ENCODE results near the gene PEPD.

Gene PEPD

DNA sequence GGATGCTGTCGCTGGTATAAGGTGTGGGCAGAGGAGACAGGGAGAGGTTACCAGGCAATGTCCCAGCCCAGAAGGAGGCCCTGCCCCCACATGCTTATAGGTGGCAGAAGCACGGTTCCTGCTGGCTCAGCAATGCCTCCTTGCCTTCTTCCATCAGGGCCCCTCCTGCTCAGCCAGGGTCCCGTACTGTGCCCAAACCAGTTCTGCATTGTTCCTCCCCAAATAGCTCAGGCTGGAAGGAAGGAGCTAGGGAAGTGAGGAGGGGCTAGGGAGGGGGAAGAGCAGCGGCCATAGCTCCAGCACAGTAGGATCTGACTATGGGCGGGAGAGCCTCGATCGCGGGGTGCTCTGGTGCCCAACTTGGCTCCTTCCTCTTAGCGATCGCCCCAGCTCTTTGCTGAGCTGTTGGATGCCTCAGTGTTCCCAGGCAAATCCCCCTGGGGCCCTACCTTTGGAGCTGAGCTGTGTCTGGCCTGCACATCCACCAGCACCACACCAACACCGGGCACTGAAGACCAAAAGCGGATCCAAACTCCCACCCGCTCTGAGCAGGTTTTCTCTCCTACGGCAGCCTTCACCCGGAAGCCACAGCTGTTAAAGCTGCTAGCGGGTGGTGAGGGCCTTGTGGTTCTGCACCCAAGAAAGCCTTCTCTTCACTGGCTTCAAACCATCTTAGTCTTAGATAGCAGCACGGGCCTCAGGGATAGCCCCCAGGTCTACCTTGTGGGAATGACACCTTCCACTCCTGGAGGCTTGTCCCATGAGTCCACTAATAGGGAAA lies 32.1 kb upstream of the PEPD start:
- H3K9me3 Mint-ChIP-seq, result peaks cover 4% of the 10 kb centered on the region
- no peak overlapping the region for H3K27ac Mint-ChIP-seq
- no peaks in the 10 kb centered on the region for H3K36me3 Mint-ChIP-seq
- ATAC-seq, result no peak
- H3K27me3 Mint-ChIP-seq, result peaks cover 18% of the 10 kb centered on the region
- H3K4me3 Mint-ChIP-seq, result no peak overlapping the region
- no peaks in the 10 kb centered on the region for H3K4me1 Mint-ChIP-seq

DNA sequence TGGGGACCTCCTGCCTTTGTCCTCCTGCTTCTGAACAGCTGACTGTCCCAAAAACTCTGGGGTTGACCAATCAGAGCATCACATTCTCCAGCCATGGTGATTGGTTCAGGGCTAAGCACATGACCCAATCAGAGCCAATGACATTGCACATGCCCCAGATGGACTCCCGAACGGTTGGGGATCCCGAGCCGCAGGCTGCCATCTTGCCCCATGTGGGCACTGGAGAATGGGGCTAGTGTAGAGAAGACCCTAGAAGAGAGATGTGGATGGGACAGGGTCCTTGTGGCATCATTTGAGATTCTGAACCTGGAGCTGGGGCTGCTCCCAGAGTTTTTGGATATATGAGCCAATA lies 31.3 kb upstream of the PEPD start:
- H3K9me3 Mint-ChIP-seq, result peaks cover 4% of the 10 kb centered on the region
- peaks cover 18% of the 10 kb centered on the region for H3K27me3 Mint-ChIP-seq
- H3K27ac Mint-ChIP-seq, result no peak overlapping the region
- no peak overlapping the region for H3K4me3 Mint-ChIP-seq
- H3K36me3 Mint-ChIP-seq, result no peaks in the 10 kb centered on the region
- no peak for ATAC-seq
- no peaks in the 10 kb centered on the region for H3K4me1 Mint-ChIP-seq

GRCh38 chr19:33552191-33552927 lies 30.8 kb upstream of the PEPD start:
- ATAC-seq, result no peak
- no peak overlapping the region for H3K4me3 Mint-ChIP-seq
- no peaks in the 10 kb centered on the region for H3K36me3 Mint-ChIP-seq

DNA sequence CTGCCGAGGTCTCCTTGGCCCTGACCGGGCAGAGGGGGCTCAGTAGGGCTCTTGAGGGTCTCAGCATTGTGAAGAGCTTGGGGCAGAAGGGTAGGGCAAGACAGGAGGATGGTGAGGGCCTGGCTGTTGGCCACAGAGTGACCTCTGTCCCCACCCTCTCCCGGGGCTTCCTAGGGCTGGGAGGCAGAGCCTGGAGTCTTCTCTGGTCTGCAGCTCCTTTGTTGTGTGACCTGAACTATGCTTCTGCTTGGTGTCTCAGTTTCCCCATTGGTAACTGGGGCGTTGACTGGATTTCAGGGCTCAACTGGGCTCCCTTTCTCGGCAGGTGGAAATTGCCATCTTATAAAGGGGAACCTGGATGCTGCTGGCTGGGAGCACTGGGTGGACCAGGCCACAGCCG lies 30.1 kb upstream of the PEPD start:
- no peak overlapping the region for H3K4me3 Mint-ChIP-seq
- H3K27me3 Mint-ChIP-seq, result peaks cover 26% of the 10 kb centered on the region
- ATAC-seq, result no peak
- no peaks in the 10 kb centered on the region for H3K36me3 Mint-ChIP-seq
- H3K9me3 Mint-ChIP-seq, result peaks cover 4% of the 10 kb centered on the region
- H3K27ac Mint-ChIP-seq, result no peak overlapping the region
- no peaks in the 10 kb centered on the region for H3K4me1 Mint-ChIP-seq

More at GRCh38 chr19:33552191-33552927, 30.8 kb upstream of the PEPD start:
- H3K27me3 Mint-ChIP-seq, result peaks cover 19% of the 10 kb centered on the region
- no peak overlapping the region for H3K27ac Mint-ChIP-seq
- no peaks in the 10 kb centered on the region for H3K4me1 Mint-ChIP-seq
- peaks cover 4% of the 10 kb centered on the region for H3K9me3 Mint-ChIP-seq

- Mint-ChIP-seq H3K27me3 (peaks cover 29% of the 10 kb centered on the region), H3K27ac (no peak overlapping the region), H3K9me3 (peaks cover 4% of the 10 kb centered on the region), H3K36me3 (no peaks in the 10 kb centered on the region), H3K4me3 (no peak overlapping the region), H3K4me1 (no peaks in the 10 kb centered on the region)
- no peak for ATAC-seq
Observed at GRCh38 chr19:33550768-33551167, 29.2 kb upstream of the PEPD start.

DNA sequence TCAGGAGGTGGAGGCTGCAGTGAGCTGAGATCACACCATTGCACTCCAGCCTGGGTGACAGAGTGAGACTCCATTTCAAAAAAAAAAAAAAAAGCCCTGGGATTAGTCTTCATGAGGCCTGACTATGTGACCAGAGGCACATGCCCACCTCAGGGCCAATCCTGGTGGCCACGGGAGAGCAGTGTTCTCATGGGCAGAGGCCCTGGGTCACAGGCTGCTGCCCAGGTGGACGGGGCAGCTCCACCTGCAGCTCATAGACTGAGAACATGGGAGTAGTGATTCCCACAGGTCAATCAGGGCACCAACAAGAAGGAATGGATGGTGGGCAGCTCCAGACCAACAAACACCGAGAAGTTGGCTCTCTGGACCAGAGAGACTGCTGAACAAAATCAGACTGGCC lies 26.1 kb upstream of the PEPD start:
- H3K27me3 Mint-ChIP-seq, result peaks cover 43% of the 10 kb centered on the region
- peaks cover 3% of the 10 kb centered on the region for H3K9me3 Mint-ChIP-seq
- ATAC-seq, result no peak
- H3K4me3 Mint-ChIP-seq, result no peak overlapping the region
- H3K36me3 Mint-ChIP-seq, result no peaks in the 10 kb centered on the region
- no peaks in the 10 kb centered on the region for H3K4me1 Mint-ChIP-seq
- no peak overlapping the region for H3K27ac Mint-ChIP-seq

DNA sequence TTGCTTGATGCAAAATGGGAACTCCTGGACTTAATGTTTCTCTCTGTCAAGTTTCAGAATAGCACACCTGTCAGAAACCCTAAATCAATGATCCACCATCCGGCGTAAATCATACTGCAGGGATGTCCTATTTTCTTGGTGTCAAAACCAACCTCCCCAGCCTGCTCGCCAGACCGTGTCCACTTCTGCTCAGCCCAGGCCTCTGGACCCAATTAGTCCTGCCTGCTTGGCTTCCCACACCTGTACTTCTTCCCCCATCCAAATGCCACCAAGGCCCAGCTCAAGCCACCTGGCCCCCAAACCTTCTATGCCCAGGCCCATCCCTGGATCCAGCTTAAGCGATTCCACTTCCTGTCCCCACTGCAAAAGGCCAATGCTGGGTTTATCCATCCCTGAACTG lies 25.1 kb upstream of the PEPD start:
- H3K4me1 Mint-ChIP-seq, result no peaks in the 10 kb centered on the region
- no peak for ATAC-seq
- no peaks in the 10 kb centered on the region for H3K36me3 Mint-ChIP-seq
- no peak overlapping the region for H3K4me3 Mint-ChIP-seq
- H3K27me3 Mint-ChIP-seq, result peaks cover 44% of the 10 kb centered on the region
- H3K27ac Mint-ChIP-seq, result no peak overlapping the region
- H3K9me3 Mint-ChIP-seq, result peaks cover 3% of the 10 kb centered on the region

- ATAC-seq, result no peak
Observed at GRCh38 chr19:33545217-33545981, 23.8 kb upstream of the PEPD start.

GRCh38 chr19:33535226-33535625 lies 13.6 kb upstream of the PEPD start:
- Mint-ChIP-seq H3K27ac (no peak overlapping the region), H3K9me3 (peaks cover 10% of the 10 kb centered on the region), H3K4me1 (no peaks in the 10 kb centered on the region), H3K36me3 (no peaks in the 10 kb centered on the region), H3K27me3 (peaks cover 65% of the 10 kb centered on the region), H3K4me3 (no peak overlapping the region)
- ATAC-seq, result no peak

More at GRCh38 chr19:33545217-33545981, 23.8 kb upstream of the PEPD start:
- Mint-ChIP-seq H3K27me3 (peaks cover 56% of the 10 kb centered on the region), H3K4me1 (no peaks in the 10 kb centered on the region), H3K4me3 (no peak overlapping the region), H3K27ac (no peak overlapping the region), H3K9me3 (peaks cover 3% of the 10 kb centered on the region), H3K36me3 (no peaks in the 10 kb centered on the region)

- ATAC-seq, result no peak
- no peak overlapping the region for H3K4me3 Mint-ChIP-seq
- H3K27ac Mint-ChIP-seq, result no peak overlapping the region
- H3K4me1 Mint-ChIP-seq, result no peaks in the 10 kb centered on the region
- H3K27me3 Mint-ChIP-seq, result peaks cover 69% of the 10 kb centered on the region
- H3K9me3 Mint-ChIP-seq, result peaks cover 6% of the 10 kb centered on the region
- no peaks in the 10 kb centered on the region for H3K36me3 Mint-ChIP-seq
Observed at GRCh38 chr19:33532859-33533460, 11.4 kb upstream of the PEPD start.

GRCh38 chr19:33530842-33531241 lies 9.3 kb upstream of the PEPD start:
- no peaks in the 10 kb centered on the region for H3K9me3 Mint-ChIP-seq
- H3K27me3 Mint-ChIP-seq, result peaks cover 66% of the 10 kb centered on the region
- no peaks in the 10 kb centered on the region for H3K4me1 Mint-ChIP-seq
- ATAC-seq, result no peak
- H3K27ac Mint-ChIP-seq, result no peak overlapping the region
- no peaks in the 10 kb centered on the region for H3K36me3 Mint-ChIP-seq
- no peak overlapping the region for H3K4me3 Mint-ChIP-seq

DNA sequence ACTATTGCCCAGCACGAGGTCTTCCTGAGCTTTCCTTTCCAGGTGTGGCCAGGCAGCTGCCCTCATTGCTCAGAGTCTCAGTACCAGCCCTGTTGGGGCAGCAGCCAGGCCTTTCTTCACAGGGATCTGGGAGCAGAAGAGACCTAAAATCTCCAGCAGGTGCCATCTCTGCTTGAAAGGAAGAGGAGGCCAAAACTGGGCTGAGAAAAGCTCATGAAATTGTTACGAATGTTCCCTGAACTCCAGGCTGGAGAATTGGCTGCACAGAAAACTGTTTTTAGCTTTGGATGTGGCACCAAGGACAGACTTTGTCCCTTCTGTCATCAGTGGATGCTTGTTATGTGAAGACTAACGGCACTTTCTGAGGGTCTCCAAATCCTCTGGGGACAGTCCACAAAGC lies 8.7 kb upstream of the PEPD start:
- no peak for ATAC-seq
- Mint-ChIP-seq H3K27me3 (peaks cover 63% of the 10 kb centered on the region), H3K9me3 (no peaks in the 10 kb centered on the region), H3K36me3 (no peaks in the 10 kb centered on the region), H3K27ac (no peak overlapping the region), H3K4me1 (no peaks in the 10 kb centered on the region), H3K4me3 (no peak overlapping the region)

- no peak for ATAC-seq
- Mint-ChIP-seq H3K27ac (no peak overlapping the region), H3K27me3 (peaks cover 57% of the 10 kb centered on the region), H3K9me3 (no peaks in the 10 kb centered on the region), H3K36me3 (no peaks in the 10 kb centered on the region), H3K4me1 (no peaks in the 10 kb centered on the region), H3K4me3 (no peak overlapping the region)
Observed at GRCh38 chr19:33529094-33529676, 7.6 kb upstream of the PEPD start.

- Mint-ChIP-seq H3K9me3 (no peaks in the 10 kb centered on the region), H3K36me3 (no peaks in the 10 kb centered on the region), H3K27me3 (peaks cover 57% of the 10 kb centered on the region), H3K27ac (no peak overlapping the region), H3K4me1 (no peaks in the 10 kb centered on the region), H3K4me3 (no peak overlapping the region)
- ATAC-seq, result no peak
Observed at GRCh38 chr19:33528404-33528803, 6.8 kb upstream of the PEPD start.

DNA sequence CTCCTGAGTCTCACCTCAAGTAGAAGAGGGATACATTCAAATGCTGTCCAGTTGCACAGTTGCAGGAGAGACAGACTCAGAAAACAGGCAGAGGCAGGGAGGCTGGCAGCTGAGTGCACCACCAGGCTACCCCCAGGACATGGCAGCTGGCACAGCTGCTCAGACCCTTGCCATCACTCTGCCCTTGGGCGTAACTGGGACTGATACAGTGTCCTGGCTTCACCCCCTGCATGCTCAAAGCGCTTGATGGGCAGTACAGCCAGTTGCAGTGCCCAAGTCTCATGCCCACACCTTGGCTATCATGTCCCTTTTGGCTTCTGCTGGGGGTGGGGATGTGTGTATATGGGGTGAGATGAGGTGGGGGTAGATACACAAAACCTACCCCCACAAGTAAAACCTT lies 5.5 kb upstream of the PEPD start:
- peaks cover 48% of the 10 kb centered on the region for H3K27me3 Mint-ChIP-seq
- peaks cover 9% of the 10 kb centered on the region for H3K4me1 Mint-ChIP-seq
- H3K36me3 Mint-ChIP-seq, result no peaks in the 10 kb centered on the region
- H3K4me3 Mint-ChIP-seq, result no peak overlapping the region
- no peaks in the 10 kb centered on the region for H3K9me3 Mint-ChIP-seq
- no peak for ATAC-seq
- no peak overlapping the region for H3K27ac Mint-ChIP-seq

All from stimulated activated memory B cell treated with anti-CD40 and anti-IgM and Interleukin-4, amounts not matched to agents 10 μg/mL and 1 μg/mL and 100 μg/mL, for 72 hours (primary cell).